ENCODE measurements around the gene GCK.
A peak's percentile ranks its signal among the peaks of the same experiment; 100 is the strongest.
"Not testable (repeated sequence)": the region's sequence is repeated elsewhere in the genome, so short reads cannot be mapped to it uniquely, and the experiment has no call there.

The GCK gene

DNA sequence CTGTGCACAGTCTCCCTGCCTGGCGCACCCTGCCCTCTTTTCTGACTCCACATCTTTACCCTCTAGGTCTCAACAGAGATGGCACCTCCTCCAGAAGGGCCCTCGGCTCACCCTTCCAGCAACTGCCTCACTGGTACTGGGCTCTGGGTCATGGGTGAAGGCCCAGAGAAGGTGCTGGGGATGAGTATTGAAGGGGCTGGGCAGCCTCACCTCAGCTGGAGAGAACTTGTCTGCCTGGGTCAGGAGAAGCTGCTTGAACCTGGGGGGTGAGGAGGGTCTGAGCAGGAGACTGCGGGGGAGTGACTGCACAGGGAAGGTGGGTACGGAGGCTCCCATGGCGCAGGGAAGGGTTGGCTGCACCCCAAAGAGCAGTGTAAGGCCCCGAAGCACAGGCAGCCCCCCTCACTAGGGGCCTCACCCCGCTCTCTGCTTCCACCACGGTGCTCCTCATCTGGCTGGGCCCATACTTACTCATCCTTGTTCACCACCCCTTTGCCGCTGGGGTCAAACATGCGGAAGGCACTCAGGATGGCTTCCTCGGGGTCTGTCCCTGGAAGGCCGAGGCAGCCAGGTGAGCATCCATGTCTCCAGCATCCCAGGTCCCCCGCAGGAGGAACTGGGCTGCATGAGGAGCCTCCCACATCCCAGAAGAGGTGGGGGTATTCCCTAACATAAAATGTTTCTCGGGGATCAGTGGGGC lies 49.8 kb downstream of the GCK start:
- DNase-seq, result no peak

DNA sequence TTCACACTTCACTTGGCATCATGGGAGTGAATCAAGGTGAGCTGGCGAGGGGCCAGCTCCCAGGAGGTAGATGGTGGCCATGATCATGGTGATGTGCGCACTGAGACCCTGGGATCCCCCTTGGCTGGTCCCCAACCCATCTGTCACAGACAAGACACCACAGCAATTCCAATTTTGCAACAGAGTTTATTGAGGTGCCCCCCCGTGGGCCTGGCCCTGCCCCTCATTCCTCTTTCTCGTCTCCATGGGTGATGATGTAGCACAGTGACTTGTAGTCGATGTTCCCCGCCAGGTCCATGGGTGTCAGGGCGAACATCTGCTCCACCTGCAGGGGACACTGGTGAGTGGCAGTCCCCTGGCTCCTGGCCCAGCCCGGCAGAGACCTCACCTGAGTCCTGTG lies 50.5 kb downstream of the GCK start:
- no peak for DNase-seq

DNA sequence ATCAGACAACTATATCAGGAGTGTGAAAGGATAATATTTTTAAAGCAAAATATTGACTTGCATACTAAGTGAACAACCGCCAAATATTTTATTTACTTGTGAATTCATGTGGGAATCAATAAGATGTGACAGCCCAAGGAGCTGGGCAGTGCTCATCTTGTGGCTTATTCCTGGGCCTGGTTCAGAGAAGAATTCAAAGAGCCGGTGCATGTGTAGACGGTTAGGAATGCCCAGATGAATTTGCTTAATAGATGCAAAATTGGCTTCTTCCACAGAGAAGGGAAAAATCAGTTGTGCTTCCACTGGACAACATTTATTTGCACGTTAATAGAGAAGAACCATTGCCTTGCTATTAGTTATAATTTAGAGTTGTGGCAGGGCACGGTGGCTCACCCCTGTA lies 52.5 kb downstream of the GCK start:
- no peak for DNase-seq

DNA sequence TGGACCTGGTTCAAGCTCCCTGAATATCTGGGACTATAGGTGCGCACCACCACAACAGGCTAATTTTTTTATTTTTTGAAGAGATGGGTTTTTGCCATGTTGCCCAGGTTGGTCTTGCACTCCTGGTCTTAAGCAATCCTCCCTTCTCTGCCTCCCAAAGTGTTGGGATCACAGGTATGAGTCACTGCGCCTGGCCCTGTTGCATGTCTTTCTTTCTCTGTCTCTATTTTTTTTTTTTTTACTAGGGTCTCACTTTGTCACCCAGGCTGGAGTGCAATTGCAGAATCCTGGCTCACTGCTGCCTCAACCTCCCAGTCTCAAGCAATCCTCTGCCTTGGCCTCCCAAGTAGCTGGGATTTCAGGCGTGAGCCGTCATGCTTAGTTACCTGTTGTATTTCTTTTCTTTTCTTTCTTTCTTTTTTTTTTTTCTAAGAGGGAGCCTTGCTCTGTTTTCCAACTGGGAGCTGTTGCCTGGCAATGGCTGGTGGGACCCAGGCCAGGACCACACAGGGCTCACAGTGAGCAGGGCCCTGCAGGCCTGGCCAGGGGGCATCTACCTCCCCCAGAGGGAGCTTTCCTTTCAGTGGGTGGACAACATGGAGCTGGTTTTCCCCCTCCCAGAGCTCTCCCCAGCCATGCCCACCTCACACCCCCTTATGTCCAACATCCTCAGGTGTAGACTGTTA lies 54.2 kb downstream of the GCK start:
- DNase-seq, result no peak

DNA sequence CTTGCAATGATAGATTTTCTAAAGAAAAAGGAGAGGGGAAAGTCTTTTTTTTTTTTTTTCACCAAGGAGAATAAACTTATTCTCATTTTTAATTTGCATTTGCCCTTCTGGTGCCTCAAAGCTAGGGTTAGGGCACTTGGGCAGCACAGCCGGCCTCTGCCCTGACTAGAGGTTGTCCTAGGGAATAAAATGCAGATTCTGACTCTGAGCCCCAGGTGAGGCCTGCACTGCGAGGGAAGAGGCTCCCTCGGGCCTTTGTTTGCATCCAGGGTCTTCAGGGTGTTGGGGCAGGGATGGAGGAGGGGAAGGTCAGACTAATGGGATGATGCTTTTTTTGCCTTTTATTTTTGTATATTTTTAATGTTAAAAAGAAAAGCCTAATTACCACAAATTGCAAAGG lies 55.9 kb downstream of the GCK start:
- no peak for DNase-seq

DNA sequence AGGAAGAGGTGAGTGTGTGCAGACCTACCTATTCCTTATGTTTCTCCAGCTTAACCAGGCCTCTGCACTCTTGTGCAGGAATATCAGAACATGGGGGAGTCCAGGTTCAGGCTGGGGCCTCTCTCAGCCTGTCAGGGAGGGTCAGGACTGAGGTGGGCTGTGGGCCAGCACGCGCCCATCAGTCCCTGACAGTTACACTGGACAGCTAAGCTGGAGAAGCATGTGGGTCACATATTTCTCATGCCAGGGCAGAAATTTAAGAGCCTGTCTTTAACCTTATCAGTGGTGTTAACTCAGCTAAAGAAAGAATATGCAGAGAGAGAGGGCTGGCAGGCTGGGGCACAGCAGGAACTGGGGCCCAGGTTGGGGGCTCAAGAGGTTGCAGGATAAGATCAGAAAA lies 57.2 kb downstream of the GCK start:
- no peak for DNase-seq

DNA sequence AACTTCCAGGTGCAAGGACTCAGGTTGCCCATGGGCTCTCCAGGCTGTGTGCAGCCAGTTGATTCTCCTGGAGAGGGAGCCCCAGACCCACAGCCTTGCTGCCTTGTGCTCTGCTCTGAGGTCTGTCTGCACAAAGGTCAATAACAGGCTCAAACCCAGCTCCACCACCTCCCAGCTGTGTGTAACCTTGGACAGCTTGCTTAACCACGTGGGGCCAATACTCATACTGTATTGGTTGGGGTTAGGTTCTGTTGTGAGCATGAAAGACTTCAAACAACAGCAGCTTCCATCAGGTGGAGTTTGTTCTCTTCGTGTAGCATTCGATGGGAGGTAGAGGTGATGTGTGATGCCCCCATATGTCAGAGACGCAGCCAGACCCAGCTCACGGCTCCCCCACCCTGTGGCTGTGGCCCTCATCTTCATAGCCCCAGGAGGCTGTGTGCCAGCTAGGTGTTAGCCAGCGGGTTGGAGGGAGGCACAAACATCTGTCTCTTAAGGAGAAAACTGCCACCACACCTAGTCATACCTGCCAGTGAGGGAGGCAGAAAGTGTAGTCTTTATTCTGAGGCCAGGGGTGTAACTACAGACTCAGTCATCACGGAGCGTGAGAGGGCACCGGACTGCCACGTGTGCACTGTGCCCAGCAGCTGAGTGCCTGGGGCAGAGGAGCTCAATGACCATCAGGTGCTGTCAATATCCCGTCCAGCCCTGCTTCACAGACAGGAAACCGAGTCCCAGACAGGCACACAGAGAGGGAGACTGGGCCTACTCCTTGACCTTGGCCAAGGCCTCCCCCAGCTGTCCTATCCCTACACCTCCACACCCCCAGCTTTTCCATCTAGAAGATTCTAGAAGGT lies 57.8 kb downstream of the GCK start:
- DNase-seq, result no peak

DNA sequence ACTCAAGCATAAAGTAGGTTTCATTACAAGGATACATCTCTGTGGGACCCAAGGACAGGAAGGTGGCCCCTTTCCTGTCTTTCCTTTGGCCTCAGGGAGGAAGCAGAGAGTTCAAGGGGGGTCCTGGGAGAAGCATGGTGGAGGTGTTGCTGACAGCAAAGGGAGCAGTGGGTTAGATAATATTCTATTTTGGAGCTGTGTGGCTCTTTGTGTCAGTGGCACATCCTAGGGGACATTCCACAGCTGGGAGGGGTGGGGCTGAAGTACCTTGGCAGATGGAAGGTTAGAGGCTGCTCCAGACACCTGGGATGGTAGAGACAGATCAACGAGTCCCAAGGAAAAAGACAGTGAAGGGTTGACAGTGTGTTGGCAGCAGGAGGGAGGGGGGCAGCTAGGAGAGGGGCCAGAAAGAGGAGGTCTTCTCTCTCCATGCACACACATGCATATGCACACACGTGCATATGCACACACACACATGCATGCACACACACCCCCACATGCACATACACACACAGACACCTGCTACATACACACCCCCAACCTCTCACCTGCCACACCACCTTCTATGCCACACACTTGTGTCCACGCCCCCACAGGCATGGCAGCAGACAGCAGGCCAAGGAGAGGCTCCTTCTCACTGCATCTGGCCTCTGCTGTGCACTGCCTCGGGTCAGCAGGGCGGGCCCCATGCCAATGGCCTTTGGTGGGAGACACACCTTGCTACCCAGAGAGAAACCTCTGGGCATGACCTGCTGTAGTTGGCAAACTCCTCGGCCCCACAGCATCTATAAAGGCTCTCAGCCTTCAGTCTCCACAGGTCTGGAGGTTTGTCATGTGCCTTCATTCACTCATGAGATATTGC lies 60.3 kb downstream of the GCK start:
- no peak for DNase-seq

DNA sequence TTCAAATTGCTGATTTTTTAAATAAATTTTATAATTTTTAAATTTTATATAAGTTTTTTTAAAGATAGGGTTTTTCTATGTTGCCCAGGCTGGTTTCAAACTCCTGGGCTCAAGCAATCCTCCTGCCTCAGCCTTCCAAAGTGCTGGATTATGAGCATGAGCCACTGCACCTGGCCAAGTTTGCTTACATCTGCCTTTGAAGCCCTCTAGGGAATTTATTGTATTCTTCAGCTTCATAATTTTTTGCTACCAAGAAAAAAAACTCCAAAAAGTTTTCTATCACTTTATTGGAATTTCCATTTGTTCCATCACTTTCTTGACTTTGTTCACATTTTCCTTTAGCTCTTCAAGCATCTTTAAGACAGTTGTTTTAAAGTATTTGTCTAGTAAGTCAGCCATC lies 62.1 kb downstream of the GCK start:
- no peak for DNase-seq

DNA sequence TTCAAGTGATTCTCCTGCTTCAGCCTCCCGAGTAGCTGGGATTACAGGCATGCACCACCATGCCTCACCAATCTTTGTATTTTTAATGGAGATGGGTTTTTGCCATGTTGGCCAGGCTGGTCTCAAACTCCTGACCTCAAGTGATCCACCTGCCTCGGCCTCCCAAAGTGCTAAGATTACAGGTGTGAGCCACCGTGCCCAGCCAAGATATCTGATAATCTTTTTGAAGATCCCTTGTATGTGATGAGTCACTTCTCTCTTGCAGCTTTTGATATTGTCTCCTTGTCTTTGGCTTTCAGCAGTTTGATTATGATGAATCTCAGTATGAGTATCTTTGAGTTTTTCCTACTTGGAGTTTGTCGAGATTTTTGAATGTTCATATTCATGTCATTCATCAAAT lies 62.7 kb downstream of the GCK start:
- not testable (repeated sequence) for DNase-seq

DNA sequence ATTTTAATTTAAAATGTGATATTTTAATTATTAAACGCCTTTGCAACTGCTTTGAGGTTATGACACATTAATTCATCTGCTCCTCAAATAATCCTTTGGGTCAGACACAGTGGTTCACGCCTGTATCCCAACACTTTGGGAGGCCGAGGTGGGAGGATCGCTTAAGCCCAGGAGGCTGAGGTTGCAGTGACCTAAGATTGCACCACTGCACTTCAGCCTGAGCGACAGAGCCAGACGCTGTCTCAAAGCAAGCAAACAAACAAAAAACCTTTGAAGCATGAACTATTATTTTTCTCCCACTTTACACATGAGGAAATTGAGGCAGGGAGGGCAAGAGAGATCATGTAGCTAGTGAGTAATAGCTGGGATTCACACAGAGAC lies 64.4 kb downstream of the GCK start:
- no peak for DNase-seq

DNA sequence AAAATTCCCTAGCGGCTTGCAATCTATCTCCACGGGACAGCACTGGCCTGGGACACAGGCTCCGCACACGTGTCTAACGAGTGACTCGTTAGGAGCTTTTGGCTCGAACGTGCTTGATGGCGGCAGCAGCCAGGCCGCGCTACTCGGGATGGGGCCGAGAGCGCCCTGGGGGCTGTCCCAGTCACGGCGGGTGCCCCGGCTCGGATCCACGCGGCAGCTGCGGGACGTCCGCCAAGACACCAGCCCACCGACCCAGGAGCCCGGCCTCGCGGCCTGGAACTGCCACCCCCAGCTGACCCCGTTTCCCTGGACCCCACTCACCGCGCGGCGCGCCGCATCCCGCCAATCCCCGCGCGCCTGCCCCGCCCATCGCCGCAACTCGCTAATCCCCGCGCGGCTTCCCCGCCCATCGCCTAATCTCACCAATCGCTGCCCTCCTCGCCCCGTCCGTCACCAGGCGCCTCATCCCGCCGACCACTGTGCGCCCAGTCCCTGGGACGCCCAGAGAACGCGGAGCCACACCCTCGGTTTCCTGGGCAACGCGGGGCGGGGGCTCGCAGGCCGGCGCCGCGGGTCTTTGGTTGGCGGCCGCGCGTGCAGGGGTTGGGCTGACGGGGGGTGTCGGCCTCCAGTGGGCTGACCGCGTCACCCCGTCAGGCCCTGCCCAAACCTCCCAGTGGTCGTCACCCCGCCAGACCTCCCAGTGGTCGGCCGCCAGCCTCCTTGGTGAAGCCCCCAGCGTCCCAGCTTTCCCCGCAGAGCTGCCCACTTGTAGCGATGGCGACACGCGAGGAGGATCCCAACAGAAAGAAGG lies 65.8 kb downstream of the GCK start, which contains the start of gene POLD2:
Gene POLD2, minus strand, starts transcription at position 359 of the 814 bp plus-strand sequence. CDS start 1,495 bp downstream, outside the sequence.
- DNase-seq, result peak; percentile 99

DNA sequence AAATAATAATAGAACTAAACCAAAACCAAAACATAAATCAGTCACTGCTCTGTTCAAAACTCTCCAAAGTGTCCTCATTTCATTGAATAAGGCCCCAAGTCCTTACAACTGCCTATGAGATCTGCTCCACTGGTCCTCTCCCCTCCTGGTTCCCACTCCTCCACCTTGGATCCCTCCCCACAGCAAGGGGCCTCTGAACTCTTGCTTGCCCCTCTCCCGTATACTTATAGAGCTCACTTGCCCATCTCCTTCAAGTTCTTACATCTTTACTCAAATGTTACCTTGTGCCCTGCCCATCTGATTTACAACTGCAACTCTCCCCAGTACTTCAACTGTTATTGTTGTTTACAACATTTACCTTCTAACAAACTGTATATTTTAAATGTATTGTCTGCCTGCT lies 66.7 kb downstream of the GCK start:
- DNase-seq, result no peak

DNA sequence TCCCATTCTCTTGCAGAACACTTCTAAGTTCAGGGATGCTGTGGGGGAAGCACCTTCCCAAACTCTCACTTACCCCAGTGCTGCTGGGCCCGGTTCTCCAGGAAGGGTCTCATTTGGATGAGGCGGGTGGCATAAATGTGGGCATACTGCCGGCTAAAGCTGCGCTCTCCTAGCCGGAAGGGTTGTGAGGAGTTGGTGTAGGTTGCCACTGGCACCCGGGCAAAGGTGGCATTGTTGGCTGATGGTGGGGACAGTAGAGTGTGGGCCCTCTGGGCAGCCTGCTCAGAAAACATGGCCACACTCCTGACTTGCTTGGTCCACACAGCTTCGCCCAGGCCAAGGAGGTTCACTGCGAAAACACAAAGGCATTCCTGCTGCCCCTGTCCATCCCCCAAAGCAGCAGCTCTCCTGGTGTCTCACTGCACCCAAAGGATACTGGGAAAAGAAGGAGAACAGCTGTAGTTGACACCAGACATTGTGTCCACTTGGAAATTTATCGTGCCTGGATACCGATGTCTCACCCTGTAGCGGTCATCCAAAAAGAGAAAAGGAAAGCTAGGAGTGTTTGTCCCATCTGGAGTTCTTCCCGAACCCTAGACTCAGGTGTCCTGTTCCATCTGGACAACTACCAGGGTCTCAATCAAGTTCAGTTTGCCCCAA lies 67.3 kb downstream of the GCK start:
- no peak for DNase-seq

DNA sequence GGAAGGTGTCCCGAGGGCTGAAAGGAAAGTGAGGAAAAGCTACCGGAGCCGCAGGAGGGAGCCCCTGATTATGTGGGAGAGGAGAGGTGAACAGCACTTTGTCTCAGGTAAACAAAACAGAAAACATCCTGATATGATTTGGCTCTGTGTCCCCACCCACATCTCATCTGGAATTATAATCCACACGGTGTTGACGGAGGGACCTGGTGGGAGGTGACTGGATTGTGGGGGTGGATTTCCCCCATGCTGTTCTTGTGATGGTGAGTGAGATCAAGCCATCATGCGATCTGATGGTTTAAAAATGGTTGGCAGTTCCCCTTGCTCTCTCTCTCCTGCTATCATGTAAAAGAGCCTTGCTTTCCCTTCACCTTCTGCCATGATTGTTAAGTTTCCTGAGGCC lies 68.8 kb downstream of the GCK start:
- no peak for DNase-seq

DNA sequence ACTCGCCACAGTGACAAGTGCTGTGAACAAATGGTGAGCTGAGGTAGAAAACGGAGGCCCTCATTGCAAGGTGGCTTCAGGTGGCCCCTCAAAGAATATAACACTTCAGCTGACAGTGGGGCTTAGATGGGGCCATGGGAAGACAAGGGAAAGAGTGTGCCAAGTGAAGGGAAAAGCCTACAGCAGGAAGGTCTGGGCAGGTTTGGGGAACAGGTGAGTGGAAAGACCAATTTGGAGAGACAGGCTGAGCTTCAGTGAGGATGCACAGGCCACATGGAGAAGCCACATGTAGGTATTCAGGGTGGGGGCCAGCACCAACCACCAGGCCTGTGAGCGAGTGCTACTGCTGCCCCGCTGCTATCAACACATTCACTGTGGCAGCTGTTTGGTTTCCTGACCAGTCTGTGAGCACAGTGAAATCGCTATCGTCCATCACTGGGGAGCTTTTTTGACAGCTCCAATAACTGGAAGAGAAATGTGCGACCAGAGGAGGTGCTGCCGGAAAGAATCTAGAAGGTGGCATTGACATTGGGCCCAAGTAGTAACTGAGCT lies 69.3 kb downstream of the GCK start:
- DNase-seq, result no peak

DNA sequence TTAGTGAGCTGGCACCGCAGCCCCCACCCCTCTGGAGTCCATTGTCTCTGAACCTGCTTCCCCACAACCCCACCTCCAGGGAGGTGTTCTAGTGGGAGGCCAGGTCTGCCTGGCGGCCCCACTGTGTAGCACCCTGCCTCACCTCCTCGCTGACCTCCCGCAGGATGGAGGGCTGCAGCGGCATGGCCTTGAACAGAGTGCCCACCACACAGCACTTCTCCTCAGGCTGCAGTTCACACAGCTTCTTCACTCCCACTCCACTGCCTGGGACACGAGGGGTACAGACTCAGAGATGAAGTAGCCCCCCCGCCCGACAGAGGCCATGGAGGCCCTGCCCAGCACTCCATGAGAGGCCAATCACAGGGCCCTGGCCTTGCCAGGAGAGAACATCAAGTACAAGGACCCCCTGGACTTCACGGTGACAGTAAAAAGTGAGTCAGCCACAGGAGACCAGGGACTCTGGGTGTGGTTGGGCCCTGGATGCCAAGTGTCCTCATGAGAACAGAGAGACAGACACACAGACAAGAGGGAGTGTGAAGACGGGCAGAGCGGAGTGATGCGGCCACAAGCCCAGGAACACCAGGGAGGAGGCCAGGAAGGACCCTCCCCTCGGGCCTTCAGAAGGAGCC lies 71.3 kb downstream of the GCK start:
- no peak for DNase-seq

DNA sequence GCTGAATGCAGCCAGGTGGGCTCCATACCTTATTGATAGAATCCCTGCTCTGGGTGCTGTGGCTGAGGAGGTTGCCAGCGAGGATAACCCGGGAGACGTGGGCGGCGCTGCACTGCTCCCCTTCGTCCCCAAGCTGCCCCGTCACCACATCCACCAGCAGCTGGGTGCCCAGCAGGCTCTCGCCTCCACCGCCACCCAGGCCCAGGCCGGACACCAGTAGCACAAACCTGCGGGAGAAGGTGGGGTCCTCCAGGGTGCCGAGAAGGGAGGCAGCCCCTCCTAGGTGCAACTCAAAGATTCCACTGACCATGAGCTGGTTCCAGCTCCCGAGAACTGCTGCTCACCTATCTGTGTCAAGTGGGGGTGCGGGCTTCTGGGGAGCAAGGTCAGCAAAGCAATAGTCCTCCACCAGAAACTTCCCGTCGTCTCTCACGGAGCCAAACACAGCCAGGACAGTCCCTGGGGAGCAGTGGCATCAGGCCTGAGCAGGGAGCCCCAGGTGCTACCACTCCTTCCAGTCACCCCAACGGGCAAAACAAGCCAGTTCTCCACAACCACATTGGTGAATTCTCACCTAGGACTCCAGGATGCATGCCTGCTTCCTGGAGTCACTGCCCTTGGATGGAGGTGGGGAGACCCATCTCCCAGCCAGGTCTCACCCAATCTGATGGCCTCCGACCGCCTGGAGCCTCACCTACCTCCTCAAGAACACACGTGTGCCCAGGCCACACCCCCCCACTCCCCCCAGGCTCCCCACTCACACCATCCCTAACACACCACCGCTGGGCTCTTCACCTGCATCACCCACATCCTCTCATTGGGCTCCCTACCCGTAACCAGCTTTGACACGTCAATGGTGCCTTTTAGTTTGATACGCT lies 72.2 kb downstream of the GCK start:
- DNase-seq, result no peak

DNA sequence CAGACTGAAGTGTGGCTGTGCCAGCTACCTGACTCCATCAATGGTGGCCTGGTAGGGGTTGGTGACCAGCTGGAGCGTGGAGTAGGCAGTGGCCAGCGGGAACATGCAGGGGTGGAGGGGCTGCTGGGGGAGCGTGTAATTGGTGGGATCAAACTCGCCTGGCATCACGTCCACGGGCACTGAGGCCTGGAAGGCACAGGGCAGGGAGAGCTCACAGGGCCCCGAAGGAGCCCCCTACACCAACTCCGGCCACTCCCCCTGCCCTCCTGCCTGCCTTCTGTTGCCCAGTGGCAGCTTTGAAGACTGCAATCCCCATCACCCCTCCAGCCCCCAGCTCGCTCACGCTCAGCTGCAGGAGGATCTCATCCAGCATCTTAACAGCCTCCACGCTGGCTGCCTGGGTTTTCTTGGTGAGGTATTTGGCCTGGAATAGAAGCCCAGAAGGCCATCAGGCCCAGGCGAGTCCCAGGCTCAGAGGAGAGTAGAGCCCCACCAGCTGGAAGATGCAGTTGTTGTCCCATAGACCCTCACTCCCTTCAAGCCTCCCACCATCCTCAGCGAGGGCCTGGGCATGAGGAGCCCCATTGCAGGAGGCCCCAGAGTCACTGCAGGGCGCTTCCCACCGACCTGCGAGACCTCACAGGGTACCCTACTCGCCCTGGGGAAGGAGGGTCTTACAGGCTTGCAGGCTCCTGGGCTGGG lies 73.0 kb downstream of the GCK start:
- no peak for DNase-seq
